Tibial nerve (tissue), 4 donors: ENCODE measurements around the gene JOSD1.

ENCODE experiments used
- CTCF ChIP-seq, 5 experiments: fragments of 200-600 bp in 3 of 5; fragments of 450-650 bp in 2 of 5; sonication (generic) in 3 of 5; IDR thresholded peaks; one replicate each; pipeline ENCODE4 v1.5.1; 2016 to 2019; ENCODE audit warnings: antibody characterized with exemption in 5 of 5, mild to moderate bottlenecking in 3 of 5, moderate library complexity in 2 of 5
- EP300 ChIP-seq, 2 donors: sonication (generic); formaldehyde crosslinking; IDR thresholded peaks; one replicate each; pipeline ENCODE4 v1.6.1; 2017; ENCODE audit warnings: antibody characterized with exemption in 2 of 2, mild to moderate bottlenecking in 1 of 2
- POLR2A ChIP-seq, 2 donors: fragments of 450-650 bp; IDR thresholded peaks; one replicate each; pipeline ENCODE4 v1.6.1; 2017; ENCODE audit warnings: antibody characterized with exemption in 2 of 2, mild to moderate bottlenecking in 2 of 2, moderate library complexity in 2 of 2

- TF ChIP-seq CTCF (IDR thresholded peaks at IDR 0.05) (no peak), POLR2A (IDR thresholded peaks at IDR 0.05) (no peak), EP300 (IDR thresholded peaks at IDR 0.05) (no peak)
These were observed 45.1 kb upstream of the JOSD1 start for GRCh38 chr22:38745676-38746460.
